NCI-H1436 (cell line): Measurements from ENCODE around the gene CALHM1.

Source experiments
- DNase-seq: peaks from one replicate; lab custom pipeline; 2025; lab: John Stamatoyannopoulos, UW

The CALHM1 gene

GRCh38 chr10:103455235-103455634 is 3.5 kb downstream of the CALHM1 start:
- no peak for DNase-seq

GRCh38 chr10:103454026-103454425 is 4.7 kb downstream of the CALHM1 start:
- no peak for DNase-seq

- DNase-seq = no peak
Observed at GRCh38 chr10:103452506-103453230, 6.0 kb downstream of the CALHM1 start.

GRCh38 chr10:103451831-103452505 is 6.7 kb downstream of the CALHM1 start, which contains the start of gene CALHM2:
Gene CALHM2, minus strand, starts transcription at chr10:103452370. Its CDS starts 2,429 bp downstream, at chr10:103449941.
- DNase-seq = peak; percentile 20

GRCh38 chr10:103451091-103451813 is 7.4 kb downstream of the CALHM1 start:
- no peak for DNase-seq

- no peak for DNase-seq
Observed at GRCh38 chr10:103450201-103450695, 8.5 kb downstream of the CALHM1 start.

- no peak for DNase-seq
Observed at GRCh38 chr10:103449208-103450144, 9.2 kb downstream of the CALHM1 start.

- no peak for DNase-seq
Observed at GRCh38 chr10:103448746-103449145, 10.0 kb downstream of the CALHM1 start.

GRCh38 chr10:103447187-103447586 is 11.5 kb downstream of the CALHM1 start:
- no peak for DNase-seq

- DNase-seq = no peak
Observed at GRCh38 chr10:103445767-103446567, 12.7 kb downstream of the CALHM1 start.

GRCh38 chr10:103445366-103445765 is 13.3 kb downstream of the CALHM1 start:
- no peak for DNase-seq

- no peak for DNase-seq
Observed at GRCh38 chr10:103444478-103444877, 14.2 kb downstream of the CALHM1 start.

GRCh38 chr10:103443475-103444185 is 15.1 kb downstream of the CALHM1 start:
- DNase-seq = no peak

- no peak for DNase-seq
Observed at GRCh38 chr10:103442031-103442461, 16.7 kb downstream of the CALHM1 start.

GRCh38 chr10:103441611-103442010 is 17.1 kb downstream of the CALHM1 start:
- DNase-seq = no peak

- DNase-seq = no peak
Observed at GRCh38 chr10:103441206-103441605, 17.5 kb downstream of the CALHM1 start.

GRCh38 chr10:103440416-103440815 is 18.3 kb downstream of the CALHM1 start:
- DNase-seq = no peak

- DNase-seq = no peak
Observed at GRCh38 chr10:103439776-103440175, 18.9 kb downstream of the CALHM1 start.

- DNase-seq = no peak
Observed at GRCh38 chr10:103433858-103434257, 24.8 kb downstream of the CALHM1 start.

- DNase-seq = no peak
Observed at GRCh38 chr10:103431902-103432301, 26.8 kb downstream of the CALHM1 start.
